ENCODE measurements around the gene DYNC2LI1.

DNA sequence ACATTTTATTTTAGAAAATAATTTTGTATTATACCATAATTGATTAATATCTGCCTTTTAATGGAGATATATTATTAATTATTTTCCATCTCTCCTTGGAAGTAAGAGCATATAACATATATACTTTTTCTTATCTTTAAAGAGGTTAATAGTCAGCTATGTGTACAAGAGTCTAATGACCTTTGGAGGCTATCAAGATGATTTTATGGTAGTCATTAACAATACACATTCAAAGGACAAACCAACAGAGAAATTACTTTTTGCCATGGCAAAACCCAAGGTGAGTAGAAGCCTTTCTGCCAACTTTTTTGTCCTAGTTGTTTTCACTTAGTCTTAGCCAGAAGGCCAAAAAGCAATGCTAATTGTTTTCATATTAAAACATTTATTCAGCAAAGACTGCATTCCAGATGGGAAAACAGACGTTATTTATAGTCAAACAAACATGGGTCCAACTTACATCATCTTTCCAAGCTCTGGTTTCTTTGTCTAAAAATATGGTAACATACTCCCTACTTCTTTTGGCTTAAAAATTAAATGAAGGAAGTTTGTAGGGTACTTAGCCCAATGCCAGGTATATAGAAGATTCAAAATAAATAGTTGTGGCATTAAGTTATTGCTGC, 9.6 kb upstream of the DYNC2LI1 start:
- no peak for TF ChIP-seq POLR2A (IDR thresholded peaks at IDR 0.05)
- TF ChIP-seq, protein P1, sequence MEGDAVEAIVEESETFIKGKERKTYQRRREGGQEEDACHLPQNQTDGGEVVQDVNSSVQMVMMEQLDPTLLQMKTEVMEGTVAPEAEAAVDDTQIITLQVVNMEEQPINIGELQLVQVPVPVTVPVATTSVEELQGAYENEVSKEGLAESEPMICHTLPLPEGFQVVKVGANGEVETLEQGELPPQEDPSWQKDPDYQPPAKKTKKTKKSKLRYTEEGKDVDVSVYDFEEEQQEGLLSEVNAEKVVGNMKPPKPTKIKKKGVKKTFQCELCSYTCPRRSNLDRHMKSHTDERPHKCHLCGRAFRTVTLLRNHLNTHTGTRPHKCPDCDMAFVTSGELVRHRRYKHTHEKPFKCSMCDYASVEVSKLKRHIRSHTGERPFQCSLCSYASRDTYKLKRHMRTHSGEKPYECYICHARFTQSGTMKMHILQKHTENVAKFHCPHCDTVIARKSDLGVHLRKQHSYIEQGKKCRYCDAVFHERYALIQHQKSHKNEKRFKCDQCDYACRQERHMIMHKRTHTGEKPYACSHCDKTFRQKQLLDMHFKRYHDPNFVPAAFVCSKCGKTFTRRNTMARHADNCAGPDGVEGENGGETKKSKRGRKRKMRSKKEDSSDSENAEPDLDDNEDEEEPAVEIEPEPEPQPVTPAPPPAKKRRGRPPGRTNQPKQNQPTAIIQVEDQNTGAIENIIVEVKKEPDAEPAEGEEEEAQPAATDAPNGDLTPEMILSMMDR (IDR thresholded peaks at IDR 0.05), result no peak
